Dermis microvascular lymphatic vessel endothelial cell (primary cell): Measurements from ENCODE around the gene CAPZA2. TPM values are rescaled to one million over a fixed set of nuclear protein-coding genes. Genes with fewer than 3 reads are reported as not detected.
"Not testable (repeated sequence)": the region's sequence is repeated elsewhere in the genome, so short reads cannot be mapped to it uniquely, and the experiment has no call there.

Experiments used
- DNase-seq, 2 donors: peaks; one replicate each; pipeline versions ENCODE4 v3.0.0 to v3.0.0-alpha.2; 2010; ENCODE audit warnings: low read depth in 2 of 2
- total RNA-seq: library from RNA; depleted of rRNA; stranded (reverse); fragments of >200 nt; gene quantifications from 2 replicates; pipeline ENCODE4 v1.2.1, GENCODE V29; 2014

The CAPZA2 gene
- total RNA-seq, 1 donor from 2014 or later = 149 TPM

DNA sequence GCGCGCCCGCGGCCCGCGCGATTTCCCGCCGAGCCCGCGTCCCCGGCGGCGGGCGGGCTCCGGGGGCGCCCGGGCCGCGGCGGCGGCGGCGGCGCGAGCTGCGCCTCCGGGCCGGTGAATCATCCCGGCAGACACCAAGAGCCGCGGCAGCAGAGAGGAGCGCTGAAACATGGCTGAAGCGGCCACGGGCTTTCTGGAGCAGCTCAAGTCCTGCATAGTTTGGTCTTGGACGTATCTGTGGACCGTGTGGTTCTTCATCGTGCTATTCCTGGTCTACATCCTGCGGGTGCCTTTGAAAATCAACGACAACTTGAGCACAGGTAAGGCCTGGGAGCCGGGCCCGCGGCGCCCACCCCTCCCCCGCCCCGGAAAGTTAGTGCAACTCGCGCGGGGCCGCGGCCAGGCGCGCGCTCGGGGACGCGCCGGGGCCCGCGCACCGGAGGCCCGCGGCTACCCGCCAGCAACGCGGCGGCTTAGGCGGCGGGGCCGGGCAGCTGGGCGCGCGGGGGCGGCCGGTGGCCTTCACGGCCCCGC is 91.1 kb downstream of the CAPZA2 start, which contains the start of gene ST7:
ST7 (plus strand) TSS at position 130 of the 534 bp plus-strand sequence; CDS start at position 170, 40 bp downstream.
- peak; percentile 41 to 70 for DNase-seq

- peak; percentile 66 to 77 for DNase-seq
Observed at GRCh38 chr7:116953906-116954838, 91.8 kb downstream of the CAPZA2 start.

GRCh38 chr7:116955340-116955739 is 93.0 kb downstream of the CAPZA2 start:
- DNase-seq = no peak

DNA sequence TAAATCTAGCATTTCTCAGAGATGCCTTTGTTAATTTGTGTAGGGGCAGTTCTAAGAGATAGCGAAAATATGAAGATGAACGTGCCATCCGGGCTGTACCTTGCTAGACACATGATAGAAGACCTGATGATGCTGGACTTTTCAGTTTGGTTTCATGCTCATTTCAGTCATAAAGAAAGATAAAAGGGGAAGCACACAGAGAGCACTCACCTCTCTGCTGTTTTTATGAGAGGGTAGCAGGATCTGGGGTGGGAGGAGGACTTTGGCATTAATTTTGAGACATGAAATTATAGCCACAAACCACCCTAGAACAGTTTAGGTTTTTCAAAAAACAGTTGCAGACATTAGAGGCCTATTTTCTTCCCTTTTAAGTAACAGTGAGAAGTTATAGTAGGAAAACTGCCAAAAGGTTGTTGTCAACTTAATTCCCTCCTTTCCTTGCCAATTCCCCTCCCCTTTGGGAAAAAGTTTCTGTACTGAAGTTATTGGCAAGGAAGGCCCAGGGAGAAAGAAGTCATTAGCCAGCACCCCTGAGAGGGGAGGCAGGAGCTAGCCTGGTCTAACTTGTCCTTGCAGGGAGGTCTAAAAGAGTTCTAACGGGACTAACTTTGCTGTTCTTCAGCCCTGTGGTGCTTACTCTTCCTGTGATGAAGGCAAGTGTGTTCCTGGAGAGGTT is 93.6 kb downstream of the CAPZA2 start:
- DNase-seq = peak in 1 of 2 donors; percentile 44

DNA sequence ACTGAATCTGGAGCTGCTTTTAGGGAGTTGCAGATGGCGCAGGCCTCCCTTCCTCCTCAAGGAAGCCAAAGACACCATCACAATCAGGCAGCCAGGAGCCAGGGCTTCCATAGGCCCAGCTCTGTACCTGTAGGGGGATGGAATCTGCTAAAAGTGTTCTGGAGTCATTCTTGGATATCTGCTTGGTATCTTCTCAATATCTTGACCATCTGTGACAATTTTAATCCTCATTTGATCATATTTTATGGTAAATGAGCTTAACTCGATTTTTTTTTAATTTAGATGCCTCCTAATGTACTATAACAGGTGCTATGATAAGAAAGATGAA is 94.1 kb downstream of the CAPZA2 start:
- DNase-seq = no peak

DNA sequence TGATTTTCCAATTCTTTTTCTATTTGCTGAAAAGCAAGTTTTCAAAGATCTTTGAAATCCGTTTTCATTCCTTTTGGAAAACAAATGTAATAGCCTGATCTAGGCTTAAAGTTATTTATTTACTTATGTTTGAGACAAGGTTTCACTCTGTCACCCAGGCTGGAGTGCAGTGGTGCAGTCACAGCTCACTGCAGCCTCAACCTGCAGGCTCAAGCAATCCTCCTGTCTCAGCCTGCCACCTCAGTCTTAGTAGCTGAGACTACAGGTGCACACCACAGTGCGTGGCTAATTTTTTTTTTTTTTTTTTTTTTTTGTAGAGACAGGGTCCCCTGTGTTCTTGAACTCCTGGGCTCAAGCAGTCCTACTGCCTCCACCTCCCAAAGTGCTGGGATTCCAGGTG is 95.5 kb downstream of the CAPZA2 start:
- DNase-seq = no peak

- DNase-seq = not testable (repeated sequence)
Observed at GRCh38 chr7:116961966-116962673, 99.7 kb downstream of the CAPZA2 start.

GRCh38 chr7:116963234-116963633 is 100.8 kb downstream of the CAPZA2 start:
- DNase-seq = no peak

GRCh38 chr7:116966601-116967000 is 104.2 kb downstream of the CAPZA2 start:
- DNase-seq = no peak

DNA sequence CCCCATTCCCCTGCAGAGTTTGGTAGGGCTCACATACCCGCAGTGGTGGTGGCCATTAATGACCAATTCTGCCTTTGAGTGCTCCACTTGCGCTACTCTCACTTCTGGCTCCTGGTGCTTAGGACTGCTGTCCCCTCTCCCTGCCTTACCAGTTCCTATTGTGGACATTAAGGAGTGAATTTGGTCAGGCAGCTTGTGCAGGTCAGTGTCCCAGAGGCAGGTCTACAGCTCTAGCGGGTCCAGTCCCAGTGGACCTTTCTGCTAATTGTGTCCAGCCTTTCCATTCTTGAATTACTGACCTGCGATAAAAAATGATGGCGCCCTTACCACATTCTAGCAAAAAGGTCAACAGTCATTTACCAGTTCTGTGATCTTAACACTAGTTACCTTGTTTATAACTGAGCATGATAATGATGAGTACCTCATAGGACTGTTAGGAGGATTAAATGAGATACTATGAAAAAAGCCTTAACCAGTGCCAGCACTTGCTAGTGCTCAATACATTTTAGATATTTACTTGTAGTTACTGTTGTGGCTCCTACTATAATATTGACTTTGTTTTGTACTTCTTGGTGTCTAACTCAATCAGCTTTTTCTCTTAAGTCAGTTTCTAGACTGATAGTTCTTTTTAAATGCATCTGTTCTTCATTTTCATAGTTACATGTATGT is 105.0 kb downstream of the CAPZA2 start:
- no peak for DNase-seq

DNA sequence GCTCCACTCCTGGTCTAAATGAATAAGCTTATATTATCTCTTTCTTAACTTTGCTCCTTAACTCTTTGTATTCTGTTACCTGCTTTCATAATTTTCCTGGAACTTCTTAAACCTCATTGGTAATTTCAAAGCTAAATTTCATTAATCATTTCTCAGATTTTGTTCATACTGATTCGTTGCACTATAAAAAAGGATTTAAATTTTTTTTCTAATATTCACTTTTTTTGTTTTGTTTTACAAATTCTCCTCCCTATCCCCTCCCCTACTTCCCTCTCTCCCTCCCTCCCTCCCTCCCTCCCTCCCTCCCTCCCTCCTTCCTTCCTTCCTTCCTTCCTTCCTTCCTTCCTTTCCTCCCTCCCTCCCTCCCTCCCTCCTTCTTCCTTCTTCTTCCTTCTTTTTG is 105.6 kb downstream of the CAPZA2 start:
- DNase-seq = no peak

- DNase-seq = no peak
Observed at GRCh38 chr7:116968631-116969030, 106.2 kb downstream of the CAPZA2 start.

DNA sequence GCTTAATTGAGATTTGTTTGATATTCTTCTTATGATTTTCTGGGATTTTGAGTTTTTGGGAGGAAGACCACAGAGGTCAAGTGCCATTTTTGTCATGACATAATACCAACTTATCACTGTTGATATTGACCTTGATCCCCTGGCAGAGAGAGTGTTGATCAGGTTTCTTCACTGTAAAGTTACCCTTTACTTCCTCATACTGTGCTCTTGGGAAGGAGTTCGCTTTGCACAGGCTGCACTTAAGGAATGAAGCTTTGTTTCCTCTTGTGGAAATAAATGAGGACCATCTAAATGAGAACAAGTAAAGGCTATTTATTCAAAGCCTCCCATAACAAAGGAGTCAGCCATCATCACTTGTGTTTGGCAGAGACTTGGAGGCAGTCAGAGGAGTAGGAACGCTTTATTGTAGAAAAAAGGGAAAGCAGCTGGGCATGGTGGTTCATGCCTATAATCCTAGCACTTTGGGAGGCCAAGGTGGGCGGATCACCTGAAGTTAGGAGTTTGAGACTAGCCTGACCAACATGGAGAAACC is 107.0 kb downstream of the CAPZA2 start:
- no peak for DNase-seq

- DNase-seq = no peak
Observed at GRCh38 chr7:116970238-116970910, 108.0 kb downstream of the CAPZA2 start.

DNA sequence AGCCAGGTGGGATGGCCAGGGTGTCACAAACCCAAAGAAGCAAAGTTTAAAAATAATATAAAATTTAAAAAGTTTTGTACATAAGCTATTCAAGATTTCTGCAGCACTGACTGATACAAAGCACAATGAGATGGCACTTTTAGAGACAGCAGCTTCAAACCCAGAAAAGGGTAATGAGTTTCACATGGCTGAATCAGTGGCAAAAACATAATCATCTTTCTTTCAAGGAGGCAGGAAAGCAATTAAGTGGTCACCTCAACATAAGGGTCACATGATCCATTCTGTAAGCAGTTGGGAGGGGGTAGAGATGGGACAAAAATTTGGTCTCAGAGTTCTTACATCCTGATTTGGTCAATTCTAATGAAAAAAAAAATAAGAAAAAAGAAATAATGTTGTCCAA is 108.8 kb downstream of the CAPZA2 start:
- DNase-seq = not testable (repeated sequence)

Other genes starting within 250 kb of the CAPZA2 start
- 36.8 and 43.0 TPM in 2 replicates for gene MET, start 190.4 kb upstream of the CAPZA2 start, total RNA-seq
- 12.5 and 13.5 TPM in 2 replicates for gene ST7, start 90.9 kb downstream of the CAPZA2 start, total RNA-seq